SK-N-MC (cell line): ENCODE data around the gene LARGE1.

ENCODE experiments used
- DNase-seq: peaks from one replicate; pipeline ENCODE4 v3.0.0-alpha.2; 2011; ENCODE audit warnings: low read depth, low spot score
- H3K27ac ChIP-seq: fragments of 200-600 bp; sonication (generic); 2 replicates; pipeline ENCODE4 v1.5.1; 2016; ENCODE audit warnings: mixed run types
- H3K36me3 ChIP-seq: fragments of 200-600 bp; sonication (generic); 2 replicates; pipeline ENCODE4 v1.6.1; 2017; ENCODE audit warnings: antibody characterized with exemption, low read length, mixed read lengths; ENCODE audit not compliant: insufficient read depth
- H3K4me3 ChIP-seq: fragments of 200-600 bp; sonication (generic); 2 replicates; pipeline ENCODE4 v1.5.1; 2016
- H3K9ac ChIP-seq: fragments of 200-600 bp; sonication (generic); 2 replicates; pipeline ENCODE4 v1.8.0; 2017; ENCODE audit warnings: mixed run types, mixed read lengths; ENCODE audit not compliant: insufficient read length
- H3K9me3 ChIP-seq: fragments of 200-600 bp; sonication (generic); 2 replicates; pipeline ENCODE4 v1.6.1; 2017; ENCODE audit warnings: low read depth, mild to moderate bottlenecking, antibody characterized with exemption, low read length, moderate library complexity, mixed read lengths
- EZH2 ChIP-seq: fragments of 200-600 bp; sonication (generic); IDR thresholded peaks from one replicate; pipeline ENCODE4 v1.6.1; 2017; ENCODE audit warnings: antibody characterized with exemption
- FOXP2 ChIP-seq: optimal IDR thresholded peaks from 2 replicates; pipeline ENCODE3; 2011; ENCODE audit warnings: mild to moderate bottlenecking, moderate library complexity; ENCODE audit not compliant: insufficient read depth; ENCODE audit errors: extremely low read length, control extremely low read depth
- POLR2AphosphoS5 ChIP-seq: IDR thresholded peaks from 2 replicates; pipeline ENCODE4 v1.6.1; 2012; ENCODE audit warnings: mild to moderate bottlenecking, low read depth, low read length, borderline replicate concordance

The LARGE1 gene

DNA sequence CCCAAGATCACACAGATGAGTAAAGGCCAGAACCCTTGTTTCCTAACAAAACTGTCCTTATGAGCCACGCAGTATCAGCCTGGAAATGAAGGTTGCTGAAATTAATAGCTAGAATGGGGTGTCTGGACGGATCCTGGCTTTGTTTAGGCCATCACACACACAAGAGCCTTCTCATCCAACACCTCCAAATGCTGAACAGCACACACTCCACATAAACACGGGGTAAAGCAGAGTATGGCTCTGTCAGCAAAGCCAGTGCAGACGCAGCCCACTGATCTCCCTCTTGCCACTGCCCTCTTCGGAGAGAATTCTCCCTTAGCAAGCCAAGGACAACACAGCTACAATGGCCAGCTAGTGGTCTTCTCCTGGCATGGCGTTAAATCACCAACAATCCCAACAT is 469.5 kb downstream of the LARGE1 start:
- DNase-seq: no peak
- TF ChIP-seq EZH2 (no peak), FOXP2 (no peak), POLR2AphosphoS5 (no peak)
- Histone ChIP-seq H3K4me3 (no peak overlapping the region), H3K27ac (no peak overlapping the region), H3K9ac (no peak overlapping the region), H3K36me3 (no peaks in the 10 kb centered on the region), H3K9me3 (no peaks in the 10 kb centered on the region)

DNA sequence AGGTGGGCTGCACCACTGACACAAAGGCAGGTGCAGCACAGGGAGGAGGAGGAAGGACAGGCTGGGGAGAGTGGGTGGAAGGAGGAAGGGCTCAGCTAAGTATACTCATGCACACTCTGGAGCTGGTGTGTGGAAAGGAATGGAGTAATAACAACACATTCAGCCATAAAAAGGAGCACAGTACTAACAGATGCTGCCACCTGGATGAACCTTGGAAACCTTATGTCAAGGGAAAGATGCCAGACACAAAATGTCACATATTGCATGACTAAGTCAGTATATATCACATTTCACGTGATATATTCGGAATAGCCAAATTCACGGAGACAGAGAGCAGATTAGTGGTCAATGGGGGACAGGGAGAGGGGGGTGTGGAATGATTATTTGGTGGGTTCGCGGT is 472.5 kb downstream of the LARGE1 start:
- H3K9me3 ChIP-seq: no peaks in the 10 kb centered on the region
- no peaks in the 10 kb centered on the region for H3K36me3 ChIP-seq
- TF ChIP-seq EZH2 (no peak), FOXP2 (no peak), POLR2AphosphoS5 (no peak)
- no peak overlapping the region for H3K9ac ChIP-seq
- H3K4me3 ChIP-seq: no peak overlapping the region
- no peak overlapping the region for H3K27ac ChIP-seq
- no peak for DNase-seq

GRCh38 chr22:33443683-33444082 is 476.6 kb downstream of the LARGE1 start:
- no peak overlapping the region for H3K27ac ChIP-seq
- no peak for TF ChIP-seq POLR2AphosphoS5
- no peak for TF ChIP-seq FOXP2
- no peak for TF ChIP-seq EZH2
- H3K4me3 ChIP-seq: no peak overlapping the region
- no peaks in the 10 kb centered on the region for H3K36me3 ChIP-seq
- H3K9me3 ChIP-seq: no peaks in the 10 kb centered on the region
- H3K9ac ChIP-seq: no peak overlapping the region
- no peak for DNase-seq

DNA sequence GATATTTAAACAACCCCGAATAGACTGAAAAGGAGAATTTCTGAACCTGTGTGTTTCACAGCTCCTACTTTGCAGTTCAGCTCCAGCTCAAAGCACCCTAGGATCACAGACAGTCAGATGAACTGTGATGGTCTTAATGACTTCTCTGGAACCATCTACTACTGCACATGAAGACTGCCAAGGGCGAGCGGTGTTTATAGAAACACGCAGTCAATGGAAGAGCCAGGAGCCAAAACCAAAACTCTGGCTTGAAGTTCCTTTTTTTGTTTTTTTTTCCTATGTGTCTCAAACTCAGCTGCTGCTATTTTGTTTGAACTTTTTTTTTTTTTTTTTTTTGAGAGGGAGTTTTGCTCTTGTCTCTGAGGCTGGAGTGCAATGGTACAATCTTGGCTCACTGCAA is 479.5 kb downstream of the LARGE1 start:
- DNase-seq: no peak
- Histone ChIP-seq H3K4me3 (no peak overlapping the region), H3K36me3 (no peaks in the 10 kb centered on the region), H3K9me3 (no peaks in the 10 kb centered on the region), H3K27ac (no peak overlapping the region), H3K9ac (no peak overlapping the region)
- TF ChIP-seq POLR2AphosphoS5 (no peak), FOXP2 (no peak)

DNA sequence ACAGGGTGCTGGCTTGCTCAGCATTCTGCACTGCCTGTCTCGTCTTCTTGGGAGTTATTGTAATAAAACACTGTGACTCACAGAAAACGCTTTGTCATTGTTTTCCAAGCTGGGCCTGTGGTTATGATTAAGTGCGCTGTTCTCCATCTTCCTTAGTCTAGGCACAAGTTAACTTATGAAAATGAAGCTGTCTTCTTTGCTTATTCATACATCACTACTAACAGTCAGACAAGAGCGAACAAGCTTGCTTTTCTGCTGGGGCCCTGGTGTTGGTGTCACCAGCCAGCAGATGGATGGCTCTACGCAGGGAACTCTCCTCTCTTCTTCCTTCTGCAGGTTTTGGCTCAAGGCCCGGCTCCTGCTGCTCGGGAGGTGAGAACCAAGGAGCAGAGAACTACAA is 482.0 kb downstream of the LARGE1 start:
- H3K36me3 ChIP-seq: no peaks in the 10 kb centered on the region
- H3K27ac ChIP-seq: no peak overlapping the region
- DNase-seq: no peak
- H3K9me3 ChIP-seq: no peaks in the 10 kb centered on the region
- no peak for TF ChIP-seq FOXP2
- no peak for TF ChIP-seq POLR2AphosphoS5
- TF ChIP-seq EZH2: no peak
- no peak overlapping the region for H3K4me3 ChIP-seq
- no peak overlapping the region for H3K9ac ChIP-seq

DNA sequence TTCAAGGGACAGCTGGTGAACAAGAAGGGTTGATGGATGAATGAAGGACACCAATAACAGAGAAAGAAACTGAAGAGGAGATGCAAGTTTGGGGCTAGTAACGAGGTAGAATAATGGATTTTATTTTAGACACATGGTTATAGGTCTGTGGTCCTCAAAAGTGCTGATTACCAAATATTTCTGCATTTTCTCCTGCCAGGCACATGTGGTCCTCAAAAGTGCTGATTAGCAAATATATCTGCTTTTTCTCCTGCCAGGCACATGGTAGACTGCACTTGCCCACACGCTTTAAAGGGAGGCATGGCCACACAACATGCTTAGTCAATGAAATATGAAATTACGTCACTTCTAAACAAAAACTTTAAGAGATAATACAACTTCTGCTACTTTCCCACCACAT is 489.0 kb downstream of the LARGE1 start:
- Histone ChIP-seq H3K4me3 (no peak overlapping the region), H3K27ac (no peak overlapping the region), H3K9me3 (no peaks in the 10 kb centered on the region), H3K9ac (no peak overlapping the region), H3K36me3 (no peaks in the 10 kb centered on the region)
- TF ChIP-seq FOXP2 (no peak), POLR2AphosphoS5 (no peak), EZH2 (no peak)
- no peak for DNase-seq

- Histone ChIP-seq H3K4me3 (no peak overlapping the region), H3K27ac (no peak overlapping the region), H3K9ac (no peak overlapping the region), H3K36me3 (no peaks in the 10 kb centered on the region), H3K9me3 (no peaks in the 10 kb centered on the region)
- DNase-seq: no peak
- TF ChIP-seq FOXP2 (no peak), EZH2 (no peak), POLR2AphosphoS5 (no peak)
Observed at GRCh38 chr22:33429281-33429680, 491.0 kb downstream of the LARGE1 start.

GRCh38 chr22:33427461-33427860 is 492.8 kb downstream of the LARGE1 start:
- Histone ChIP-seq H3K4me3 (no peak overlapping the region), H3K27ac (no peak overlapping the region), H3K9me3 (no peaks in the 10 kb centered on the region), H3K9ac (no peak overlapping the region), H3K36me3 (no peaks in the 10 kb centered on the region)
- DNase-seq: no peak
- TF ChIP-seq FOXP2 (no peak), EZH2 (no peak), POLR2AphosphoS5 (no peak)

DNA sequence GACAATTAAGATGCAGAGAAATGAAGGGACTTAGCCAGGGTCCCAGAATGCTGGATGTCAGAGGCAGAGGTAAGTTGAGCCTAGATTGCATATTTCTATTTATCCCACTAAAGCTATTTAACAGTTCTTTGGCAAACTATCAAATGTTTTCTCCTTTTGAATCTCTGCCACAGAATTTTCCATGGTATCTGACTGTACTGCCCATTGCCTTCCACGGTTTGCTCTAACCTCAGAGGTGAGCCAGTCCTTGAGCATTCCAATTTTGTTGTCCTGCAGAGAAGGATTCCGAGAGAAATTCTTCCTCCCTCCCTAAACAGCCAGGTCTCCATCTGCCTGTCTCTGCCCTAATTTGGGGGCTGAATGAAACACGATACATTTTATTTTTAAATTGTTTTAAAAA is 493.8 kb downstream of the LARGE1 start:
- no peak overlapping the region for H3K9ac ChIP-seq
- TF ChIP-seq EZH2: no peak
- no peak for TF ChIP-seq FOXP2
- TF ChIP-seq POLR2AphosphoS5: no peak
- no peaks in the 10 kb centered on the region for H3K36me3 ChIP-seq
- H3K4me3 ChIP-seq: no peak overlapping the region
- DNase-seq: no peak
- H3K27ac ChIP-seq: no peak overlapping the region
- no peaks in the 10 kb centered on the region for H3K9me3 ChIP-seq
